Mammary epithelial cell (primary cell): ENCODE data around the gene NAA16.

Experiments
- EZH2 ChIP-seq: IDR thresholded peaks from 2 replicates; pipeline ENCODE4 v1.6.1; 2012; ENCODE audit warnings: low read length, inconsistent platforms, borderline replicate concordance
- TF ChIP-seq, protein P1 (sequence below), 2 donors: IDR thresholded peaks in 1 of 2; conservative IDR thresholded peaks in 1 of 2; 2 replicates each; pipeline ENCODE4 v1.5.1; 2011 to 2012; ENCODE audit warnings: inconsistent platforms in 2 of 2, low read length in 2 of 2, mild to moderate bottlenecking in 2 of 2, control low read depth in 1 of 2, low read depth in 1 of 2; ENCODE audit not compliant: insufficient read depth in 1 of 2; ENCODE audit errors: extremely low read depth in 1 of 2

DNA sequence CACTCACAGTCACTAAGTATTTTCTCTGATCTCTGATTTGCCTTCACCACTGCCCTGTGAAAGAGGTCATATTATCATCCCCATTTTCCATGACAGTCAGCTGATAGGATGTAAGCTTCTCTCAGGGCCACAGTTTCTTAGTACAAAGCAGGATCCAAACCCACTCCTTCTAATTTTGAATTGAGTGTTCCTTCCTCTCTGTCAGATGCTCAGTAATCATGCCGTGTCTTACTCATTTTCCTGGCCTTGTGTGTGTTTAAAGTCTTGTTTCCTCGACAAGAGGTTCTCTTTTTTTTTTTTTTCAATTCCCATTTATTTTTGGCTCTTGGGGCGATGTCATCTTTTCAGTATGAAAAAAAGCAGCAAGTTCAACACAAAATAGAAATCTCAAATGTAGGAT lies 72.3 kb downstream of the NAA16 start:
- no peak for TF ChIP-seq EZH2
- TF ChIP-seq, protein P1, sequence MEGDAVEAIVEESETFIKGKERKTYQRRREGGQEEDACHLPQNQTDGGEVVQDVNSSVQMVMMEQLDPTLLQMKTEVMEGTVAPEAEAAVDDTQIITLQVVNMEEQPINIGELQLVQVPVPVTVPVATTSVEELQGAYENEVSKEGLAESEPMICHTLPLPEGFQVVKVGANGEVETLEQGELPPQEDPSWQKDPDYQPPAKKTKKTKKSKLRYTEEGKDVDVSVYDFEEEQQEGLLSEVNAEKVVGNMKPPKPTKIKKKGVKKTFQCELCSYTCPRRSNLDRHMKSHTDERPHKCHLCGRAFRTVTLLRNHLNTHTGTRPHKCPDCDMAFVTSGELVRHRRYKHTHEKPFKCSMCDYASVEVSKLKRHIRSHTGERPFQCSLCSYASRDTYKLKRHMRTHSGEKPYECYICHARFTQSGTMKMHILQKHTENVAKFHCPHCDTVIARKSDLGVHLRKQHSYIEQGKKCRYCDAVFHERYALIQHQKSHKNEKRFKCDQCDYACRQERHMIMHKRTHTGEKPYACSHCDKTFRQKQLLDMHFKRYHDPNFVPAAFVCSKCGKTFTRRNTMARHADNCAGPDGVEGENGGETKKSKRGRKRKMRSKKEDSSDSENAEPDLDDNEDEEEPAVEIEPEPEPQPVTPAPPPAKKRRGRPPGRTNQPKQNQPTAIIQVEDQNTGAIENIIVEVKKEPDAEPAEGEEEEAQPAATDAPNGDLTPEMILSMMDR (conservative IDR thresholded peaks at IDR 0.05 in 1 of 2, IDR thresholded peaks at IDR 0.05 in 1 of 2; ENCODE audit: extremely low read depth in 1 of 2, insufficient read depth in 1 of 2, low read depth in 1 of 2, low read length in 2 of 2) = no peak
